ENCODE measurements around the gene BEND3. TPM values are rescaled to one million over a fixed set of nuclear protein-coding genes. Genes with fewer than 3 reads are reported as not detected.
A peak's percentile ranks its signal among the peaks of the same experiment; 100 is the strongest.

Gene BEND3
- total RNA-seq, 1 donor from 2014 or later, result 3.9 TPM

DNA sequence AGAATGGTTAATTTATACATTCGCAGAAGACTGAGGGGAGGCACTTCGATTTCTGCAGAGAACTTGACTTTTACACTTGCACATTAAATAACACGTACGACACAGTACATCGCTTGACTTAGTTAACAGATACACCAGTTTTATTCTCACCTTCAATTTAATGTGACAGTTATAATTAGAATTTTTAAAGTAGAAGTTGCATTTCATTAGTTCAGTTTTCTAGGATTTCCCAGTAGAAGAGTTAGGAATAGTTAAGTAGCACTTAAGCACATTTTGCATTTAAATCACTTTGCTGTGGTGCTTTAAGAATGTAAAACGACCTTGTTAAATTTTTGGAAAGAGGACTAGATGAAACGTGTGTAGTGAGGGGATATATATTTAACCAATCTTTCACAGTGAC lies 1.6 kb upstream of the BEND3 start:
- Histone ChIP-seq H3K27me3 (ENCODE audit: control insufficient read depth, insufficient read depth, low read length) (no peaks in the 10 kb centered on the region), H3K4me3 (ENCODE audit: low read depth, low read length) (no peak overlapping the region), H3K36me3 (ENCODE audit: control insufficient read depth, insufficient read depth, low read length) (no peaks in the 10 kb centered on the region)
- FAIRE-seq, result no peak
- no peak for DNase-seq (ENCODE audit: low read depth)
- no peak for TF ChIP-seq CTCF (IDR thresholded peaks at IDR 0.05; ENCODE audit: insufficient read depth, low read length, severe bottlenecking)

DNA sequence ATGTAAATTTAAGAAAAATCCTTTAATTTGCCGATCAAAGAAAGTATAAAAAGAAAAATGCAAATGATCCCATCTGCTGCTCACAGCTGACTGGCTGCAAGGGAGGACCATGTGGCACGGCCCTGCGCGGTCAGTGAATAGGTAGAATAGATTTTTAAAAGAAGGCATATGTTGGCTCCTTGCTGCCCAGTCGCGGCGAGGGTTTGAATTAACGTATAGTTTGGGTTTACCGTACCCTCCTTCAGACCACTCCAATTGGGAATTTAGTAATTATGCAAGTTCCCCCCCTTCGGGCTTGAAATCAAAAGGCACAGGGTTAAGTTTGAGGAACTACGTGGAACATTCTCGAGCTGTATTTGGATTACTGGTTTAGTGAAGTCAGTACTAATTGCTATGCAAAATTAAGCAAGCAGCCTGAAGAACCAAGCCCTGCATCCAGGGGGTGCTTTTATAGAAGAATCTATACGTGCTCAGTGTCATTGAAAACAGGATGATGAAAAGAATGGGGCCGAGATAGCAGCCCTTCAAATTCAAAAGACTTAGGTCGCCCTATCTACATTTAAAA lies 1.1 kb upstream of the BEND3 start:
- Histone ChIP-seq H3K27me3 (ENCODE audit: control insufficient read depth, insufficient read depth, low read length) (no peaks in the 10 kb centered on the region), H3K36me3 (ENCODE audit: control insufficient read depth, insufficient read depth, low read length) (no peaks in the 10 kb centered on the region), H3K4me3 (ENCODE audit: low read depth, low read length) (peak overlapping the region; percentile 58)
- FAIRE-seq (no peak), DNase-seq (ENCODE audit: low read depth) (peak; percentile 54)
- TF ChIP-seq CTCF (IDR thresholded peaks at IDR 0.05; ENCODE audit: insufficient read depth, low read length, severe bottlenecking), result no peak

GRCh38 chr6:107115695-107116327 lies 496 bp upstream of the BEND3 start:
- DNase-seq (ENCODE audit: low read depth) (peak; percentile 36), FAIRE-seq (no peak)
- Histone ChIP-seq H3K27me3 (ENCODE audit: control insufficient read depth, insufficient read depth, low read length) (no peaks in the 10 kb centered on the region), H3K4me3 (ENCODE audit: low read depth, low read length) (peak overlapping the region; percentile 58), H3K36me3 (ENCODE audit: control insufficient read depth, insufficient read depth, low read length) (no peaks in the 10 kb centered on the region)
- no peak for TF ChIP-seq CTCF (IDR thresholded peaks at IDR 0.05; ENCODE audit: insufficient read depth, low read length, severe bottlenecking)

DNA sequence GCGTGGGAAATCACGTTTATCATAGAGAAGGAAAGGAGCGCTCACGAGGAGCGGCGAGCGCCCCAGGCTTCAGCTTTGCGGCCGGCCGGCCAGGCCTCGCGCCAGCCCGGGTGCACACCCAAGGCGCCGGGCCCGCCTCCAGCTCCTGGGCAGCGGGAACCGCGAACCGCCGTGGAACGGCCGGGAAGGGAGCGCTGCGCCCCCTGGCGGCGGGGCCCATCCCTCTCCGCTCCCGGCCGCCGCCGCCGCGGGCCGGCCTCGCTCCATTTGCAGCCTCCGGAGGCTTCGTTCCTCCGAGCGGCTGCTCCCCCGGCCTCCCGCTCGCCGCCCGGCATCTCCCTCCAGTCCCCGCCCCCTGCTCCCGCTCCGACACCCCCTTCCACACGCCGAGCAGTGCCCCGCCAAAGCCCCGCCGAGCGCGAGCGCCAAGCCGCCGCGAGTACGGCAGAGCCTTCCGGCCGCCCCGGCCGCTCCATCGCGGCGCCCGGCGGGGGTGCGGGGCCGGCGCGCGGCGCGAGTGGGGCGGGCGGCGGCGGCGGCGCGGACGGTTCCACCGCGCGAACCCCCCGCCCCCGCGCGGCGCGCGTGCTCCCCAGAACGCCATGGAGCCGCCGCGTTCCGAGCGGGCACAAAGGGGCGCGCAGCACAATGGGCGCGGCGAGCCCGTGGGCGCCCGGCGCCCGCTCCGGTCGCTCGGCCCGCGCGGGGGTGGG lies 946 bp downstream of the BEND3 start:
- no peaks in the 10 kb centered on the region for H3K36me3 ChIP-seq (ENCODE audit: control insufficient read depth, insufficient read depth, low read length)
- peak overlapping the region; percentile 58 for H3K4me3 ChIP-seq (ENCODE audit: low read depth, low read length)
- FAIRE-seq (no peak), DNase-seq (ENCODE audit: low read depth) (peak; percentile 49)
- TF ChIP-seq CTCF (IDR thresholded peaks at IDR 0.05; ENCODE audit: insufficient read depth, low read length, severe bottlenecking), result peak; percentile 68
- no peaks in the 10 kb centered on the region for H3K27me3 ChIP-seq (ENCODE audit: control insufficient read depth, insufficient read depth, low read length)

DNA sequence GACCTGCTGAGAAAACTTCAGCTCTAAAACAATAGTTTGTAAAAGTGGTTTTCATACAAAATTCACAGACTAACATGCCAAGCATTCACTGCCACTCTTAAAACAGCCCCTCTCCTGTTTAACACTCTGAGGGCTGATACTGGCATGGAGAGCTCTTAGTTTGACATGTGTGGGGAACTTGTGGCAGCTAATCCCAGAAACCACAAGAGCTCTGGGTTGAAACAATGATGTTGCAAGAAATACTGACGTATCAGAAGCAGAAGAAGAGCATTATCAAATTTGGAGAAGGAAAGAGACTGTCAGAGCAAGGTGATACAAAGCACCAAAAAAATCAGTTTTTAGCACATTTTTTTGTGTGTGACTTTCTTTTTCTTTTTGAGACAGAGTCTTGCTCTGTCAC lies 5.1 kb downstream of the BEND3 start:
- no peak for FAIRE-seq

More for the DNA sequence above, 5.1 kb downstream of the BEND3 start:
- Histone ChIP-seq H3K27me3 (ENCODE audit: control insufficient read depth, insufficient read depth, low read length) (no peaks in the 10 kb centered on the region), H3K36me3 (ENCODE audit: control insufficient read depth, insufficient read depth, low read length) (no peaks in the 10 kb centered on the region), H3K4me3 (ENCODE audit: low read depth, low read length) (no peak overlapping the region)
- TF ChIP-seq CTCF (IDR thresholded peaks at IDR 0.05; ENCODE audit: insufficient read depth, low read length, severe bottlenecking), result no peak
- no peak for DNase-seq (ENCODE audit: low read depth)

All from bronchial epithelial cell (primary cell).